Measurements from ENCODE around the gene ELMOD1. TPM values are rescaled to one million over a fixed set of nuclear protein-coding genes. Genes with fewer than 3 reads are reported as not detected.

ELMOD1 gene
- total RNA-seq, 1 donor from 2014 or later, result not detected

- no peaks in the 10 kb centered on the region for H3K36me3 Mint-ChIP-seq (ENCODE audit: unreplicated experiment)
These were observed 7.2 kb upstream of the ELMOD1 start for GRCh38 chr11:107583629-107584195.

GRCh38 chr11:107587306-107587979 lies 3.5 kb upstream of the ELMOD1 start:
- no peak for DNase-seq (ENCODE audit: extremely low spot score, unreplicated experiment)
- no peaks in the 10 kb centered on the region for H3K9me3 Mint-ChIP-seq (ENCODE audit: unreplicated experiment)
- H3K27ac Mint-ChIP-seq (ENCODE audit: unreplicated experiment), result no peak overlapping the region
- TF ChIP-seq CTCF (IDR thresholded peaks at IDR 0.05), result no peak
- H3K4me1 Mint-ChIP-seq (ENCODE audit: unreplicated experiment), result peaks cover 18% of the 10 kb centered on the region
- no peaks in the 10 kb centered on the region for H3K36me3 Mint-ChIP-seq (ENCODE audit: unreplicated experiment)
- peaks cover 80% of the 10 kb centered on the region for H3K27me3 Mint-ChIP-seq (ENCODE audit: unreplicated experiment)
- H3K4me3 Mint-ChIP-seq (ENCODE audit: unreplicated experiment), result no peak overlapping the region

More at GRCh38 chr11:107583629-107584195, 7.2 kb upstream of the ELMOD1 start:
- H3K4me3 Mint-ChIP-seq (ENCODE audit: unreplicated experiment), result no peak overlapping the region
- H3K4me1 Mint-ChIP-seq (ENCODE audit: unreplicated experiment), result no peaks in the 10 kb centered on the region
- H3K9me3 Mint-ChIP-seq (ENCODE audit: unreplicated experiment), result peaks cover 5% of the 10 kb centered on the region
- no peak for TF ChIP-seq CTCF (IDR thresholded peaks at IDR 0.05)
- peaks cover 69% of the 10 kb centered on the region for H3K27me3 Mint-ChIP-seq (ENCODE audit: unreplicated experiment)
- no peak overlapping the region for H3K27ac Mint-ChIP-seq (ENCODE audit: unreplicated experiment)
- DNase-seq (ENCODE audit: extremely low spot score, unreplicated experiment), result no peak

DNA sequence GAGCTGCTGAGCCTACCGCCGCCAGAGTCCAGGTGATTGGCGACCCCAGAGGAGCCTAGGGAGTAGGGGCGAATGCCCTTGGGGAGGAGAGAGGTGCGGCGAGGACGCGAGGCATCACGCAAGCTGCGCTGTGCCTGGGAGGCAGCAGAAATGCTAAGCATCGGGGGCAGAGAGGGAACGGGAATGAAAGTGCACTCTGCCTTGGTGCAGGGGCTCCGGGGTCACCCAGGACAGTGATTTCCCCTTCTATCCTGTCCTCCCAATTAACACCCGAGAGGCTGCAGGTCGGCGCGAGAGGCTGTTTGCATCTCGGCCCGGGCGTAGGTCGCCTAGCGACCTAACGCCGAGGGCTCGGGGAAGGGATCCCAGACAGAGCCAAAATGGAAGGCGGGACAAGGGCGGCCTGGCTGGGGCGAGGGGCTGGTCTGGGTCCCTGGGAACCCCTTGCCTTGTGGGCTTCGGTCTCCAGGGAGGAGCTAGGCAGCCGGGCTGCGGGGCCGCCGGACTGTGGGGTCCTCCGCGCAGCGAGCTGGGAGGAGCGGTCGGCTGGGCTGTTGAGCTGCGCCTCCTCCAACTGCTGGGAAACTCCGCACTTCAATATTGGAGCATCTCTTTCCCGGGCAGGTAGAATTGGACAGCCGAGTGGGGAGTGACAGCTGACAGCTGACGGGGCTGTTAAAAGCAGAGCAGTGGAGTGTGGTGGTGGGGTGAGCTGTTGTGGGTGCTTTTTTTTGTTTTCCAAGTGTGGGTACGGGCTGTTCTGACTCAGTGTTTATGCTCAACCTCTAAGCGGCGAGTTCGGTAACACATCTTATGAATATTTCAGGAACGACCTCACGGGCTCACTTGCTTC lies 657 bp downstream of the ELMOD1 start:
- no peak for TF ChIP-seq CTCF (IDR thresholded peaks at IDR 0.05)
- Mint-ChIP-seq H3K4me3 (ENCODE audit: unreplicated experiment) (peak overlapping the region; percentile 76), H3K27ac (ENCODE audit: unreplicated experiment) (no peak overlapping the region), H3K9me3 (ENCODE audit: unreplicated experiment) (no peaks in the 10 kb centered on the region), H3K36me3 (ENCODE audit: unreplicated experiment) (no peaks in the 10 kb centered on the region), H3K4me1 (ENCODE audit: unreplicated experiment) (peaks cover 18% of the 10 kb centered on the region), H3K27me3 (ENCODE audit: unreplicated experiment) (peaks cover 92% of the 10 kb centered on the region)
- DNase-seq (ENCODE audit: extremely low spot score, unreplicated experiment), result no peak

GRCh38 chr11:107592231-107592590 lies 1.3 kb downstream of the ELMOD1 start:
- DNase-seq (ENCODE audit: extremely low spot score, unreplicated experiment), result no peak
- H3K9me3 Mint-ChIP-seq (ENCODE audit: unreplicated experiment), result no peaks in the 10 kb centered on the region
- H3K36me3 Mint-ChIP-seq (ENCODE audit: unreplicated experiment), result no peaks in the 10 kb centered on the region
- TF ChIP-seq CTCF (IDR thresholded peaks at IDR 0.05), result no peak
- H3K4me3 Mint-ChIP-seq (ENCODE audit: unreplicated experiment), result peak overlapping the region; percentile 76
- H3K27me3 Mint-ChIP-seq (ENCODE audit: unreplicated experiment), result peaks cover 92% of the 10 kb centered on the region
- no peak overlapping the region for H3K27ac Mint-ChIP-seq (ENCODE audit: unreplicated experiment)
- H3K4me1 Mint-ChIP-seq (ENCODE audit: unreplicated experiment), result peaks cover 18% of the 10 kb centered on the region

GRCh38 chr11:107592813-107593212 lies 1.9 kb downstream of the ELMOD1 start:
- TF ChIP-seq CTCF (IDR thresholded peaks at IDR 0.05), result no peak
- Mint-ChIP-seq H3K36me3 (ENCODE audit: unreplicated experiment) (no peaks in the 10 kb centered on the region), H3K27ac (ENCODE audit: unreplicated experiment) (no peak overlapping the region), H3K27me3 (ENCODE audit: unreplicated experiment) (peaks cover 92% of the 10 kb centered on the region), H3K4me1 (ENCODE audit: unreplicated experiment) (peaks cover 18% of the 10 kb centered on the region), H3K9me3 (ENCODE audit: unreplicated experiment) (no peaks in the 10 kb centered on the region), H3K4me3 (ENCODE audit: unreplicated experiment) (no peak overlapping the region)
- DNase-seq (ENCODE audit: extremely low spot score, unreplicated experiment), result no peak

Measured in osteocyte (in vitro differentiated cells).